AG04450 (cell line): ENCODE data around the gene SYT14. TPM values are rescaled to one million over a fixed set of nuclear protein-coding genes. Genes with fewer than 3 reads are reported as not detected.
"Not testable (repeated sequence)": the region's sequence is repeated elsewhere in the genome, so short reads cannot be mapped to it uniquely, and the experiment has no call there.

ENCODE experiments used
- CTCF ChIA-PET: fragments of 300-600, 350-600 bp; formaldehyde crosslinking; extraction: SDS; loops from one replicate; lab custom pipeline; 2022; ENCODE audit warnings: antibody characterized with exemption, inconsistent platforms; lab: Charles Lee
- POLR2A ChIA-PET: fragments of 350-600 bp; formaldehyde crosslinking; extraction: SDS; loops from one replicate; lab custom pipeline; 2021; ENCODE audit warnings: antibody characterized with exemption, inconsistent platforms; lab: Yijun Ruan, JAX
- DNase-seq: peaks from one replicate; pipeline ENCODE4 v3.0.0-alpha.2; 2011; ENCODE audit warnings: low read depth, low spot score
- H3K27ac ChIP-seq: one replicate; pipeline ENCODE4 v1.5.1; 2012; ENCODE audit warnings: low read depth, low read length, control low read depth
- H3K27me3 ChIP-seq: one replicate; pipeline ENCODE4 v1.6.0; 2012; ENCODE audit warnings: low read length; ENCODE audit not compliant: control insufficient read depth, insufficient read depth
- H3K4me3 ChIP-seq: 2 replicates; pipeline ENCODE4 v1.5.1; 2011; ENCODE audit warnings: mild to moderate bottlenecking, low read depth, low read length, control low read depth
- H3K9me3 ChIP-seq: 2 replicates; pipeline ENCODE4 v1.5.1; 2012; ENCODE audit warnings: low read length; ENCODE audit not compliant: control insufficient read depth, insufficient read depth
- polyA plus RNA-seq: library from polyadenylated mRNA; depleted of rRNA; stranded (reverse); fragments of >200 nt; gene quantifications from 2 replicates; pipeline ENCODE4 v1.2.3, GENCODE V29; 2011
- TF ChIP-seq, protein P1 (sequence below): IDR thresholded peaks from 2 replicates; pipeline ENCODE4 v1.5.1; 2011; ENCODE audit warnings: low read depth, low read length, control low read depth, inconsistent platforms

Gene SYT14
- polyA plus RNA-seq, 1 experiment: 4.8 TPM

DNA sequence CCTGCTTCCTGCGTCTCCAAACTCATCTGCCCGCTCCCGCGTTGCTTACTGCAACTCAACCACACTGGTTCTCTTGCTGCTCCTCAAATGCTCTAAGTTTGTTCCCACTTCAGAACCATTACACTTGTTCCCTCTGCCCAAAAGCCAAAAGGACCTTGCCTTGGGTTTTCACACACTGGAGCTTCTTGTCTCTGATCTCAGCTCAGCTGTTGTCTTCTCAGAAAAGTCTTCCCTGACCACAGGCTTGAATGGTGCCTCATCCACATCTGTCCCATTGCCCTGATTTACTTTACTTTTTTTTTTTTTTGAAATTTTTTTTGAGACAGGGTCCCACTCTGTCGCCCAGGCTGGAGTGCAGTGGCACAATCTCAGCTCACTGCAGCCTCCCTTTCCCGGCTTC is 44.3 kb upstream of the SYT14 start:
- Histone ChIP-seq H3K9me3 (peaks cover 4% of the 10 kb centered on the region; the same call in 1 of the 2 replicates), H3K27ac (no peak overlapping the region), H3K27me3 (no peaks in the 10 kb centered on the region), H3K4me3 (no peak overlapping the region)
- DNase-seq: no peak
- POLR2A ChIA-PET: no interaction called here
- TF ChIP-seq, protein P1, sequence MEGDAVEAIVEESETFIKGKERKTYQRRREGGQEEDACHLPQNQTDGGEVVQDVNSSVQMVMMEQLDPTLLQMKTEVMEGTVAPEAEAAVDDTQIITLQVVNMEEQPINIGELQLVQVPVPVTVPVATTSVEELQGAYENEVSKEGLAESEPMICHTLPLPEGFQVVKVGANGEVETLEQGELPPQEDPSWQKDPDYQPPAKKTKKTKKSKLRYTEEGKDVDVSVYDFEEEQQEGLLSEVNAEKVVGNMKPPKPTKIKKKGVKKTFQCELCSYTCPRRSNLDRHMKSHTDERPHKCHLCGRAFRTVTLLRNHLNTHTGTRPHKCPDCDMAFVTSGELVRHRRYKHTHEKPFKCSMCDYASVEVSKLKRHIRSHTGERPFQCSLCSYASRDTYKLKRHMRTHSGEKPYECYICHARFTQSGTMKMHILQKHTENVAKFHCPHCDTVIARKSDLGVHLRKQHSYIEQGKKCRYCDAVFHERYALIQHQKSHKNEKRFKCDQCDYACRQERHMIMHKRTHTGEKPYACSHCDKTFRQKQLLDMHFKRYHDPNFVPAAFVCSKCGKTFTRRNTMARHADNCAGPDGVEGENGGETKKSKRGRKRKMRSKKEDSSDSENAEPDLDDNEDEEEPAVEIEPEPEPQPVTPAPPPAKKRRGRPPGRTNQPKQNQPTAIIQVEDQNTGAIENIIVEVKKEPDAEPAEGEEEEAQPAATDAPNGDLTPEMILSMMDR: no peak
- CTCF ChIA-PET: interaction anchor here (1.3 to 2.3 kb wide), 3 partner anchors 18 to 96 kb away, joined by 6 to 9 read pairs (median 8); no protein-coding TSS in a partner anchor

DNA sequence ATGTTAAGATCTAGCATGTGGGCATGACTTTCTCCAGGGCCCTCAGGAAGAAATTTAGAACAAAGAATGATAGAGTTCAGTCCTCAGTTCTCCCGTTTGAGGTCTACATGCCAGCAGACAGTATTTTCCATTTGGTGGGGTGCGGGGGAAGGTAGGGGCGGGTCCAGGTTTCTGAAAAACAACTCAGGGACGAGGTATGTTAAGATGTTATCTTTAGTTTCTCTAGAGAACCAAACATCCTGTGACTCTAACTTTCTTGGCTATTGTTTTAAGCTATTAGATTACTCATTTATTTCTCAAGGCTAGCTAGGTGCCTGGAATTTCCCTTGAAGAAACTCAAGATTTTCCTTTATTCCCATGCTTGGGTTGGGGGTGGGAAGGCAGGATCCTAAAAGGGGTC is 42.3 kb upstream of the SYT14 start:
- H3K4me3 ChIP-seq: no peak overlapping the region
- peak overlapping the region; percentile 50 for H3K27ac ChIP-seq
- POLR2A ChIA-PET: no interaction called here
- no peak for DNase-seq
- CTCF ChIA-PET: interaction anchor here (1.0 to 2.3 kb wide), 4 partner anchors 20 to 72 kb away, joined by 3 to 9 read pairs (median 6); no protein-coding TSS in a partner anchor
- TF ChIP-seq, protein P1: no peak
- H3K27me3 ChIP-seq: no peaks in the 10 kb centered on the region
- H3K9me3 ChIP-seq: no peaks in the 10 kb centered on the region; the same call in 1 of the 2 replicates

GRCh38 chr1:209896346-209896745 is 41.7 kb upstream of the SYT14 start:
- ChIA-PET CTCF (interaction anchor here (1.0 to 1.2 kb wide), 2 partner anchors 21 to 30 kb away, joined by 3 to 4 read pairs; no protein-coding TSS in a partner anchor), POLR2A (no interaction called here)
- H3K27ac ChIP-seq: peak overlapping the region; percentile 50
- TF ChIP-seq, protein P1: no peak
- H3K4me3 ChIP-seq: no peak overlapping the region
- H3K27me3 ChIP-seq: no peaks in the 10 kb centered on the region
- H3K9me3 ChIP-seq: no peaks in the 10 kb centered on the region; the same call in 1 of the 2 replicates
- DNase-seq: no peak

GRCh38 chr1:209898271-209898670 is 39.7 kb upstream of the SYT14 start:
- CTCF ChIA-PET, H3K27ac ChIP-seq, H3K4me3 ChIP-seq, POLR2A ChIA-PET, H3K27me3 ChIP-seq, H3K9me3 ChIP-seq, DNase-seq: not testable (repeated sequence)

- H3K4me3 ChIP-seq, H3K27ac ChIP-seq, H3K27me3 ChIP-seq, H3K9me3 ChIP-seq, DNase-seq, POLR2A ChIA-PET: not testable (repeated sequence)
- CTCF ChIA-PET: interaction anchor here (1.1 kb wide), 1 partner anchor 91 kb away, joined by 5 read pairs; no protein-coding TSS in a partner anchor
Observed at GRCh38 chr1:209898851-209899250, 39.2 kb upstream of the SYT14 start.

DNA sequence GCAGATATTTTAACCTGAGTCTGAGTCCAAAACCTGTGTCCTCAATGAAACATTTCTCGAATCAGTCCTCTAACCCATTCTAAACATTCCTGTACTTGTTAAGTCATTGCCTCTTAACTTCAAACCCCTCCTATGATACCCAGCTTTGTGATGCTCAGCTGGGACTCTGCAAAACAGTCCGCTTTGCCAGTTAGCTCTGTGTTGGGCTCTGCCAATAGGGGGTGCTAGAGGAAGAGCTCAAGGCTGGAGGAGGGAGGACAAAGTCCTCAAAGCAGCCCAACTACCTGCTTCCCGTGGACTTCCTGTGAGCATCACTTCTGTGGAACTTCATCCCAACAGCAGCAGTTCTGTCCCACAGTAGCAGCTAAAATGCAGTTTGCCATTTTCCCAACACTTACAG is 38.1 kb upstream of the SYT14 start:
- Histone ChIP-seq H3K9me3 (no peaks in the 10 kb centered on the region; the same call in 1 of the 2 replicates), H3K4me3 (no peak overlapping the region), H3K27me3 (no peaks in the 10 kb centered on the region), H3K27ac (no peak overlapping the region)
- no peak for DNase-seq
- TF ChIP-seq, protein P1: peak; percentile 28
- ChIA-PET POLR2A (no interaction called here), CTCF (interaction anchor here (1.1 to 1.5 kb wide), 2 partner anchors 26 to 89 kb away, joined by 3 to 5 read pairs; no protein-coding TSS in a partner anchor)
